ENCODE measurements around the gene HMCN2. TPM values are rescaled to one million over a fixed set of nuclear protein-coding genes. Genes with fewer than 3 reads are reported as not detected.
A peak's percentile ranks its signal among the peaks of the same experiment; 100 is the strongest.

Gene HMCN2
- total and polyA plus RNA-seq, 8 donors, result 0.31 to 3.9 (median 0.68) TPM

GRCh38 chr9:130390390-130390789, 124.8 kb downstream of the HMCN2 start:
- H3K27me3 ChIP-seq, result peaks cover 0 to 5% of the 10 kb centered on the region in 2 donors
- intact Hi-C loops (cut with DNase I), result no loop called here
- ATAC-seq (no peak), DNase-seq (no peak)
- H3K27ac ChIP-seq, result no peak overlapping the region
- no peaks in the 10 kb centered on the region for H3K36me3 ChIP-seq
- H3K4me1 ChIP-seq, result no peaks in the 10 kb centered on the region
- TF ChIP-seq CTCF (IDR thresholded peaks at IDR 0.05), result no peak
- no peaks in the 10 kb centered on the region for H3K9me3 ChIP-seq
- no peak overlapping the region for H3K4me3 ChIP-seq

GRCh38 chr9:130390986-130391385, 125.4 kb downstream of the HMCN2 start:
- H3K27me3 ChIP-seq, result peaks cover 0 to 5% of the 10 kb centered on the region in 2 donors
- peak in 1 of 4 donors; percentile 78 for DNase-seq
- no peak for TF ChIP-seq CTCF (IDR thresholded peaks at IDR 0.05)
- no peaks in the 10 kb centered on the region for H3K36me3 ChIP-seq
- intact Hi-C loops (cut with DNase I), result no loop called here
- no peak for ATAC-seq
- no peaks in the 10 kb centered on the region for H3K9me3 ChIP-seq
- H3K4me3 ChIP-seq, result no peak overlapping the region
- H3K27ac ChIP-seq, result no peak overlapping the region
- H3K4me1 ChIP-seq, result no peaks in the 10 kb centered on the region

- H3K27me3 ChIP-seq, result peaks cover 0 to 5% of the 10 kb centered on the region in 2 donors
- H3K36me3 ChIP-seq, result no peaks in the 10 kb centered on the region
- DNase-seq (no peak), ATAC-seq (no peak)
- no peak overlapping the region for H3K27ac ChIP-seq
- TF ChIP-seq CTCF (IDR thresholded peaks at IDR 0.05), result no peak
- no peaks in the 10 kb centered on the region for H3K4me1 ChIP-seq
- no peaks in the 10 kb centered on the region for H3K9me3 ChIP-seq
- intact Hi-C loops (cut with DNase I), result no loop called here
- H3K4me3 ChIP-seq, result no peak overlapping the region
These were observed 126.3 kb downstream of the HMCN2 start for GRCh38 chr9:130391866-130392265.

- DNase-seq (no peak), ATAC-seq (no peak)
- H3K4me1 ChIP-seq, result no peaks in the 10 kb centered on the region
- intact Hi-C loops (cut with DNase I), result no loop called here
- H3K27me3 ChIP-seq, result peaks cover 0 to 5% of the 10 kb centered on the region in 2 donors
- H3K4me3 ChIP-seq, result no peak overlapping the region
- H3K36me3 ChIP-seq, result no peaks in the 10 kb centered on the region
- TF ChIP-seq CTCF (IDR thresholded peaks at IDR 0.05), result no peak
- no peaks in the 10 kb centered on the region for H3K9me3 ChIP-seq
- H3K27ac ChIP-seq, result no peak overlapping the region
These were observed 128.1 kb downstream of the HMCN2 start for GRCh38 chr9:130393681-130394071.

- no peaks in the 10 kb centered on the region for H3K4me1 ChIP-seq
These were observed 128.8 kb downstream of the HMCN2 start for GRCh38 chr9:130394320-130394719.

More at GRCh38 chr9:130394320-130394719, 128.8 kb downstream of the HMCN2 start:
- TF ChIP-seq CTCF (IDR thresholded peaks at IDR 0.05), result no peak
- DNase-seq (no peak), ATAC-seq (no peak)
- H3K27me3 ChIP-seq, result peaks cover 0 to 5% of the 10 kb centered on the region in 2 donors
- H3K36me3 ChIP-seq, result no peaks in the 10 kb centered on the region
- H3K27ac ChIP-seq, result no peak overlapping the region
- H3K4me3 ChIP-seq, result no peak overlapping the region
- intact Hi-C loops (cut with DNase I), result no loop called here
- no peaks in the 10 kb centered on the region for H3K9me3 ChIP-seq

Measured in left lung (tissue), 10 donors.